ENCODE data around the gene PBOV1. TPM values are rescaled to one million over a fixed set of nuclear protein-coding genes. Genes with fewer than 3 reads are reported as not detected.

PBOV1 gene
- total RNA-seq, 1 donor from 2014 or later = not detected

DNA sequence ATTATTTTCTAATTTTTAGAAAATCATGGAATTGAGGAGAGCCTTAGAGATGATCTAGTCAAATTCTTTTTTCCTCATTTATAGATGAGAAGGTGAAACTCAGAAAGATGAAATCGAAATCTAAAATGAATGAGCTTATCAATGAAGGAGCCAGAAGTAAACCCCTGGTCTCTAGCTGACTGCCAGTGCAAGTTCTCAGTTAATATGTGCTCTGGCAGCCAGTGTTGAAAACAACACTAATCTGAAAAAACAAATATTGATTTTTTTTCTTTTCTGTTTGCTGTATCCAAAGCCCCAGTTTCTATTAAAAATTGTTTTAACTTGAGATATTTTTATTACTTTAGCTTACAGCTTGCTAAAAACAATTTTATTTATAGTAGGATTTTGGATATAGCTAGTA lies 21.5 kb upstream of the PBOV1 start:
- H3K4me1 Mint-ChIP-seq = no peaks in the 10 kb centered on the region
- no peak for TF ChIP-seq CTCF (conservative IDR thresholded peaks at IDR 0.05)
- H3K27me3 Mint-ChIP-seq (ENCODE audit: low read depth) = no peaks in the 10 kb centered on the region
- no peak overlapping the region for H3K4me3 Mint-ChIP-seq
- no peaks in the 10 kb centered on the region for H3K9me3 Mint-ChIP-seq
- no peaks in the 10 kb centered on the region for H3K36me3 Mint-ChIP-seq (ENCODE audit: low read depth)
- DNase-seq (ENCODE audit: low read depth, low spot score) = no peak
- no peak overlapping the region for H3K27ac Mint-ChIP-seq (ENCODE audit: unreplicated experiment)

GRCh38 chr6:138238368-138238767 lies 20.1 kb upstream of the PBOV1 start:
- DNase-seq (ENCODE audit: low read depth, low spot score) = no peak
- no peak overlapping the region for H3K4me3 Mint-ChIP-seq
- H3K36me3 Mint-ChIP-seq (ENCODE audit: low read depth) = no peaks in the 10 kb centered on the region
- H3K27ac Mint-ChIP-seq (ENCODE audit: unreplicated experiment) = no peak overlapping the region
- TF ChIP-seq CTCF (conservative IDR thresholded peaks at IDR 0.05) = no peak
- H3K27me3 Mint-ChIP-seq (ENCODE audit: low read depth) = no peaks in the 10 kb centered on the region
- H3K9me3 Mint-ChIP-seq = no peaks in the 10 kb centered on the region
- H3K4me1 Mint-ChIP-seq = no peaks in the 10 kb centered on the region

DNA sequence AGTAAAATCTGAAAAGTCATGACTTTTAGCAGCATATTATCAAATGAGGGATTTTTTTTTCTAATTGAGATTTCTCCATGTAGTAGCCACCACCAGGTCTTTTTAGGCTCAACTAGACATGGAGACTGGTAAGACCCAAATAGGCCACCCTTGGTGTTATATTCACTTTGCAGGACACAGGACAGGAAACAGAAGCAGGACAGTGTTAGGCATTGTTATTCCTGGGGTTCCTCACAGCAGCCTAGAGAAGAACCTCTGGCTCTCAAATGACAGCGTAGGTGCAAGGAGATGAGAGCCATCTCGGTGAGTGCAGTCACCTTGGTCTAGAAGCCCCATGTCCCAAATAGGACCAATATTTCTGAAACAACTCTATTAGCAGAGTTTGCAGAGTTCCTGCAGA lies 19.2 kb upstream of the PBOV1 start:
- Mint-ChIP-seq H3K27ac (ENCODE audit: unreplicated experiment) (no peak overlapping the region), H3K4me3 (no peak overlapping the region), H3K9me3 (no peaks in the 10 kb centered on the region), H3K4me1 (no peaks in the 10 kb centered on the region), H3K27me3 (ENCODE audit: low read depth) (no peaks in the 10 kb centered on the region), H3K36me3 (ENCODE audit: low read depth) (no peaks in the 10 kb centered on the region)
- TF ChIP-seq CTCF (conservative IDR thresholded peaks at IDR 0.05) = no peak
- no peak for DNase-seq (ENCODE audit: low read depth, low spot score)

DNA sequence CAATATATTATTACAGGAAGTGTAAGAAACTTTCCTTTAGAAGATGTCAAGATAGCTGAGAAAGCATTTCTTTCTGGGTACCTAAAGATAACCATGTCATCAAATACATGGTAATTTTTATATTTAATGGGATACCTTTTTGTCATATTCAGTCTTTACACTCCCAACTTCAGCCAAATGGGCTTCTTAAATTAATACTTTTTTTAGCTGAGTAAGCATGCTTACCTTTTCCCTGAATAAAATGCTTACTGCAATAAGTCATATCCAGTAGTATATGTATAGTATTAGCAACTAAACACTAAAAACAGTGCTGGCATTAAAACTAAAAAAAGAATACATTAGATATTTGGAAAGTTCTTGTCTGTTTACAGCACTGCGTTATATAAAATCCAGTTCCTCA lies 17.4 kb upstream of the PBOV1 start:
- Mint-ChIP-seq H3K4me1 (no peaks in the 10 kb centered on the region), H3K36me3 (ENCODE audit: low read depth) (no peaks in the 10 kb centered on the region), H3K27ac (ENCODE audit: unreplicated experiment) (no peak overlapping the region), H3K9me3 (no peaks in the 10 kb centered on the region), H3K27me3 (ENCODE audit: low read depth) (peaks cover 2% of the 10 kb centered on the region), H3K4me3 (no peak overlapping the region)
- no peak for DNase-seq (ENCODE audit: low read depth, low spot score)
- no peak for TF ChIP-seq CTCF (conservative IDR thresholded peaks at IDR 0.05)

DNA sequence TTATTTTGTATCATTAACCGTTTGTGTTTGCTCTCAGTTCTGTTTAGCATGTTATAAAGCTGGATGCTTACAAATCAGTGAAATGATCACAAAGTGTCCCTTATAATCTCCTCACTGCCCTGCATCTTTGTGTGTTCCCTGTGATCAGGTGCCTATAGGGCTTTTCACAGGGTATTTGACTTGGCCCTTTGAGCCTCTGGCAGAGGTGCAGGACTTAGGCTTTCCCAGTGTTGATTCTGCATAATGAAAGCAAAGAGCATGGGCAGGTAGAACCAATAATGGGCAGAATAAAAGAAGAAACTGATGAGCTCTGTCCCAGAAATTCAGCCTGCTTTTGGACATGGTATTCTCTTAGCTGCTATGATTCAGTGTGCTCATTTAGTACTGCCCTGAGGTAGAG lies 16.9 kb upstream of the PBOV1 start:
- Mint-ChIP-seq H3K27ac (ENCODE audit: unreplicated experiment) (no peak overlapping the region), H3K4me1 (no peaks in the 10 kb centered on the region), H3K36me3 (ENCODE audit: low read depth) (no peaks in the 10 kb centered on the region), H3K9me3 (no peaks in the 10 kb centered on the region), H3K4me3 (no peak overlapping the region), H3K27me3 (ENCODE audit: low read depth) (peaks cover 2% of the 10 kb centered on the region)
- TF ChIP-seq CTCF (conservative IDR thresholded peaks at IDR 0.05) = no peak
- DNase-seq (ENCODE audit: low read depth, low spot score) = no peak

DNA sequence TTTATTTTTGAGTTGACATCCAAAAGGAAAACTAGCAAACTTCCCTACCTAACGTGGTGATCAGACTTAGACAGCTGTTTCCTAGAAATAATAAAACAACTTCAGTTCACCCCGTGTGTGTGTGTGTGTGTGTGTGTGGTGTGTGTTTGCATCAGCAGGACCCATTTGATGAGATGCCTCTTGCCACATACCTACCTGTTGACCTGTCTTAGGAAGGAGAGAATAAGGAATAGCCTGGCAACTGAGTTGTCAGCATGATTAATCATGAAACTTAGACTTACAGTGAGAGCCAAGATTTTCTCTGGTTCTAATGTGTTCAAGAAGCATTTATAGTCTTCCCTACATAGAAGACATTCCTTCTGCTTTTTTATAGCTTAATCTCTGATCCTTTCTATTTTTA lies 16.1 kb upstream of the PBOV1 start:
- no peak for TF ChIP-seq CTCF (conservative IDR thresholded peaks at IDR 0.05)
- no peaks in the 10 kb centered on the region for H3K9me3 Mint-ChIP-seq
- H3K4me1 Mint-ChIP-seq = no peaks in the 10 kb centered on the region
- no peak overlapping the region for H3K27ac Mint-ChIP-seq (ENCODE audit: unreplicated experiment)
- no peaks in the 10 kb centered on the region for H3K36me3 Mint-ChIP-seq (ENCODE audit: low read depth)
- H3K4me3 Mint-ChIP-seq = no peak overlapping the region
- H3K27me3 Mint-ChIP-seq (ENCODE audit: low read depth) = peaks cover 2% of the 10 kb centered on the region
- no peak for DNase-seq (ENCODE audit: low read depth, low spot score)
